Vagina (tissue), 2 donors: Measurements from ENCODE around the gene HRH2. TPM values are rescaled to one million over a fixed set of nuclear protein-coding genes. Genes with fewer than 3 reads are reported as not detected.

Experiments
- DNase-seq, 2 donors: peaks; one replicate each; pipeline ENCODE4 v3.0.0-alpha.2; 2017; ENCODE audit errors: extremely low spot score in 2 of 2
- H3K27ac ChIP-seq: fragments of 200-600 bp; sonication (generic); one replicate; pipeline ENCODE4 v1.5.1; 2019
- H3K27me3 ChIP-seq: fragments of 200-600 bp; sonication (generic); one replicate; pipeline ENCODE4 v1.5.1; 2019
- H3K36me3 ChIP-seq, 2 donors: fragments of 200-600 bp; sonication (generic); one replicate each; pipeline ENCODE4 v1.5.1; 2017 to 2019
- H3K4me1 ChIP-seq: fragments of 200-600 bp; sonication (generic); one replicate; pipeline ENCODE4 v1.5.1; 2019
- H3K4me3 ChIP-seq, 2 donors: fragments of 200-600 bp; sonication (generic); 1 replicate in 1 of 2; 2 replicates in 1 of 2; pipeline ENCODE4 v1.5.1; 2016 to 2019
- H3K9me3 ChIP-seq: fragments of 200-600 bp; sonication (generic); one replicate; pipeline ENCODE4 v1.5.1; 2019
- POLR2A ChIP-seq, 2 donors: fragments of 450-650 bp; IDR thresholded peaks; one replicate each; pipeline ENCODE4 v1.6.1; 2017; ENCODE audit warnings: antibody characterized with exemption in 2 of 2, mild to moderate bottlenecking in 2 of 2, moderate library complexity in 2 of 2
- POLR2AphosphoS5 ChIP-seq, 2 donors: sonication (generic); formaldehyde crosslinking; IDR thresholded peaks; one replicate each; pipeline ENCODE4 v1.9.0; 2017; ENCODE audit warnings: antibody characterized with exemption in 2 of 2, mild to moderate bottlenecking in 2 of 2, low read depth in 1 of 2; ENCODE audit not compliant: insufficient read depth in 1 of 2
- intact Hi-C: fragments of 100-400 bp; cut with DNase I; formaldehyde crosslinking; loops from one replicate; pipeline ENCODE4 v1.15.1; 2023
- total RNA-seq: library from RNA; depleted of rRNA; stranded (reverse); fragments of >200 nt; gene quantifications from one replicate; pipeline ENCODE4 v1.2.3, GENCODE V29; 2016
- TF ChIP-seq, protein P1 (sequence below), 3 experiments: fragments of 450-650 bp in 2 of 3; fragments of 200-600 bp in 1 of 3; sonication (generic) in 1 of 3; IDR thresholded peaks; one replicate each; pipeline ENCODE4 v1.5.1; 2017 to 2019; ENCODE audit warnings: antibody characterized with exemption in 3 of 3, mild to moderate bottlenecking in 2 of 3, moderate library complexity in 2 of 3

The HRH2 gene
- total RNA-seq, 1 donor from 2014 or later, result 0.98 TPM

DNA sequence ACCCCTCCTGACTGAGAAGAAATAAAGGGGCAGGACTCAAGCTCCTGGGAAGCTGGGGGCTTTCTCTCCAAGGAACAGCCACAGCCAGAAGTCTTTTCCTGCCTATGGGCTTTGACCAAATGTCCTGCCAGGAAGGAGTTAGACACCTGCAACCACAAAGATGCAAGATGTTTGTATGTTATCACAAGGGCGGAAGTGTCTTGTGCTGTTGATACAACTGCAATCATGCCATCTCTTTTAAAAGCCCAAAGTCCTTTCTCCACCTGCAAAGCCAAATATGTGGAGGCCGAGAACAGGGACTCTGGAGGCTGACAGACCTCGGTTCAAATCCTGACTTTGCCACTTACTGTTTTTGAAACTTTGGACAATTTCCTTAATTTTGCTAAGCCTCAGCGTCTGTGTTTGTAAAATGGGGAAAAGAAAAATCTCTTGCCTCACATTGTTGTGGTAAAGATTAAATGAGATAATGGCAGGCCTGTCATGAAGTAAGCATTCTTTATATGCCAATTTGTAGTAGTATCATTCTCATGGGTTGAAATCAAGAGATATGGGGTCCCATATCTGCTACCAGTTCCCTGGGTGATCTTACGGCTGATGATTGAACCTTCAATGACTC is 17.0 kb downstream of the HRH2 start:
- Histone ChIP-seq H3K27me3 (no peaks in the 10 kb centered on the region), H3K4me3 (no peak overlapping the region), H3K27ac (no peak overlapping the region), H3K36me3 (no peaks in the 10 kb centered on the region), H3K9me3 (no peaks in the 10 kb centered on the region), H3K4me1 (no peaks in the 10 kb centered on the region)
- intact Hi-C loops, result no loop called here
- TF ChIP-seq POLR2A (IDR thresholded peaks at IDR 0.05) (no peak), POLR2AphosphoS5 (IDR thresholded peaks at IDR 0.05; ENCODE audit: insufficient read depth in 1 of 2, low read depth in 1 of 2) (no peak)
- TF ChIP-seq, protein P1, sequence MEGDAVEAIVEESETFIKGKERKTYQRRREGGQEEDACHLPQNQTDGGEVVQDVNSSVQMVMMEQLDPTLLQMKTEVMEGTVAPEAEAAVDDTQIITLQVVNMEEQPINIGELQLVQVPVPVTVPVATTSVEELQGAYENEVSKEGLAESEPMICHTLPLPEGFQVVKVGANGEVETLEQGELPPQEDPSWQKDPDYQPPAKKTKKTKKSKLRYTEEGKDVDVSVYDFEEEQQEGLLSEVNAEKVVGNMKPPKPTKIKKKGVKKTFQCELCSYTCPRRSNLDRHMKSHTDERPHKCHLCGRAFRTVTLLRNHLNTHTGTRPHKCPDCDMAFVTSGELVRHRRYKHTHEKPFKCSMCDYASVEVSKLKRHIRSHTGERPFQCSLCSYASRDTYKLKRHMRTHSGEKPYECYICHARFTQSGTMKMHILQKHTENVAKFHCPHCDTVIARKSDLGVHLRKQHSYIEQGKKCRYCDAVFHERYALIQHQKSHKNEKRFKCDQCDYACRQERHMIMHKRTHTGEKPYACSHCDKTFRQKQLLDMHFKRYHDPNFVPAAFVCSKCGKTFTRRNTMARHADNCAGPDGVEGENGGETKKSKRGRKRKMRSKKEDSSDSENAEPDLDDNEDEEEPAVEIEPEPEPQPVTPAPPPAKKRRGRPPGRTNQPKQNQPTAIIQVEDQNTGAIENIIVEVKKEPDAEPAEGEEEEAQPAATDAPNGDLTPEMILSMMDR (IDR thresholded peaks at IDR 0.05), result no peak
- no peak for DNase-seq

DNA sequence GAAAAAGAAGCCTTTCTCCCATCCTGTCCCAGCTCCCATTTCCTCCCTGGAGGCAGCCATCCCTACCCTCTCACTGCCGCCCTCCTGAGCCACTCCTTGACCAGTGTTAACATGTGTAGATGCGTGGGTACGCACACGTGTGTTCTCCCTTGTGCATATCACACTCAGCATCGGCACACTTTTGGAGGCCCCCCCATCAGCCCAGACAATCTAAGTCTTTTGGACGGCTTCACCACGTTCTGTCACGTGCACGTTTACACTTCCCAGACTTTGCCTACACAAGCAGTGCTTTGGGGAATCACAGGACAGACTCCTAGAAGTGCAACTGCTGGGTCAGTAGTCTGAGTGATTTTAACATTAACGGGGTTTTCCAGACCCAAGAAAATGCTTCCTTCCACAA is 18.0 kb downstream of the HRH2 start:
- H3K4me3 ChIP-seq, result no peak overlapping the region
- H3K27ac ChIP-seq, result no peak overlapping the region
- no peaks in the 10 kb centered on the region for H3K36me3 ChIP-seq
- TF ChIP-seq, protein P1 (IDR thresholded peaks at IDR 0.05), result no peak
- TF ChIP-seq POLR2AphosphoS5 (IDR thresholded peaks at IDR 0.05; ENCODE audit: insufficient read depth in 1 of 2, low read depth in 1 of 2), result no peak
- no peak for TF ChIP-seq POLR2A (IDR thresholded peaks at IDR 0.05)
- H3K9me3 ChIP-seq, result no peaks in the 10 kb centered on the region
- H3K4me1 ChIP-seq, result no peaks in the 10 kb centered on the region
- no peak for DNase-seq
- no peaks in the 10 kb centered on the region for H3K27me3 ChIP-seq
- intact Hi-C loops, result no loop called here

DNA sequence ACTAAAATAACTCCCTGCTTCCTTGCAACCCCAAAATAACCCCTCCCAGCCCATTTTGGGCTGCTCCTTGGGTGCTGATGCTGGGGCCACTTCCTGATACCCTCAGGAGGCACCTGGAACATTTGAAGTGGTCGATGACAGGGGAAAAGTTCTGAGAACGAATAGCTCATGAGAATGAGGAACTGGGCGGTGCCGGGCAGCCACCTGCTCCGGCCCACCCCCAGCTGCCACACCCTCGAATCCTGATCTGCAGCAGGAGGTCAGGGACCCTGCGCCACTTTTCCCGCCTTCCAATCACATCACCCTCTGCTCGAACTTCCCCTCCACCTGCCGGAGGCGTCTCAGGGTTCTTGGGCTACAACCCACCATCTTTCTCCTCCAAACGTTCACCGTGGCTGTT is 19.7 kb downstream of the HRH2 start:
- no peaks in the 10 kb centered on the region for H3K36me3 ChIP-seq
- TF ChIP-seq POLR2A (IDR thresholded peaks at IDR 0.05), result no peak
- TF ChIP-seq, protein P1 (IDR thresholded peaks at IDR 0.05), result no peak
- no peak for TF ChIP-seq POLR2AphosphoS5 (IDR thresholded peaks at IDR 0.05; ENCODE audit: insufficient read depth in 1 of 2, low read depth in 1 of 2)
- no peaks in the 10 kb centered on the region for H3K27me3 ChIP-seq
- no peaks in the 10 kb centered on the region for H3K4me1 ChIP-seq
- no peak overlapping the region for H3K4me3 ChIP-seq
- H3K27ac ChIP-seq, result no peak overlapping the region
- H3K9me3 ChIP-seq, result no peaks in the 10 kb centered on the region
- no peak for DNase-seq
- intact Hi-C loops, result no loop called here

DNA sequence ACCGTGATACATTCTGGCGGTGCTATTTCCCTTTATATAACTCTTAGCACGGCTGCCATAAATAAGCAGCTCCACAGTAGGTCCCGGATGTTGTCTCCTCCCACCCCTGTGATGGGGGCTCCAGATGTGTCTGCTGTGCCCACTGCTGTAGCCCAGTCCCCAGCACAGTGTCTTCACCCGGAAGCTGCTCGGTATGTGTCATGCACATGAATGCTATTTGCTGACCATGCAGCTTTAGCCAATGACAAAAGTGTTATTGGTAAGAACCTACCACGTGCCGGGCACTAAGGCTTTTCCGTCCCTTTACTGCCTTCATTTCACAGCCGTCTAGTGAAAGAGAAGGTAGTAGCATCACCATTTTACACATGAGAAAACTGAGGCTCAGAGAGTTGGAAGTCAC is 20.2 kb downstream of the HRH2 start:
- Histone ChIP-seq H3K36me3 (no peaks in the 10 kb centered on the region), H3K27ac (no peak overlapping the region), H3K27me3 (no peaks in the 10 kb centered on the region), H3K9me3 (no peaks in the 10 kb centered on the region), H3K4me3 (no peak overlapping the region), H3K4me1 (no peaks in the 10 kb centered on the region)
- TF ChIP-seq POLR2A (IDR thresholded peaks at IDR 0.05), result no peak
- no peak for TF ChIP-seq POLR2AphosphoS5 (IDR thresholded peaks at IDR 0.05; ENCODE audit: insufficient read depth in 1 of 2, low read depth in 1 of 2)
- TF ChIP-seq, protein P1 (IDR thresholded peaks at IDR 0.05), result no peak
- no peak for DNase-seq
- intact Hi-C loops, result no loop called here

DNA sequence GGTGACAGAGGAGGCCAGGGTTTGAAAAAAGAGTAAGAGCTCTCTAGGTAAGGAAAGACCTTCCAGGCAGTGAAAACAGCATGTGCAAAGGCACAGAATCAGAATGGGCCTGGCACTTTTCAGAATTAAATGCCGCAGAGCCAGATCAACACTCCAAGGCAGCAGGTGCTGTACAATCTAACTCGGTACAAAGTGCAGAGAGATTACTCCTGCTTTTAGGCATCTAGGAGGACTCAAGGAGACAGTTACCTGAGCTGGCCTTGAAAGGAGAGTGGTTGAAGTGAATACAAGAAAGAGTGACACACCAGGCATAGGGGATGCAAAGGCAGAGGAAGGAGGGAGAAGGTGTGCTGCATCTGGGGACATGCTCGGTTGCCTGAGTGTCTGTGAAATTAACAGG is 21.5 kb downstream of the HRH2 start:
- Histone ChIP-seq H3K27ac (no peak overlapping the region), H3K4me3 (no peak overlapping the region), H3K27me3 (no peaks in the 10 kb centered on the region), H3K9me3 (no peaks in the 10 kb centered on the region), H3K36me3 (no peaks in the 10 kb centered on the region), H3K4me1 (no peaks in the 10 kb centered on the region)
- no peak for DNase-seq
- TF ChIP-seq POLR2AphosphoS5 (IDR thresholded peaks at IDR 0.05; ENCODE audit: insufficient read depth in 1 of 2, low read depth in 1 of 2) (no peak), POLR2A (IDR thresholded peaks at IDR 0.05) (no peak)
- TF ChIP-seq, protein P1 (IDR thresholded peaks at IDR 0.05), result no peak
- intact Hi-C loops, result no loop called here
